Progenitor cell of endocrine pancreas (in vitro differentiated cells): ENCODE measurements around the gene TMEM144. TPM values are rescaled to one million over a fixed set of nuclear protein-coding genes. Genes with fewer than 3 reads are reported as not detected.

ENCODE experiments used
- DNase-seq: peaks from one replicate; pipeline ENCODE4 v3.0.0; 2021; ENCODE audit warnings: low spot score; ENCODE audit not compliant: unreplicated experiment
- H3K27ac Mint-ChIP-seq: 2 replicates; pipeline ENCODE4 v1.8.0; 2021; ENCODE audit warnings: mild to moderate bottlenecking, moderate library complexity, mixed read lengths
- H3K27me3 Mint-ChIP-seq: 2 replicates; pipeline ENCODE4 v1.8.0; 2021; ENCODE audit warnings: mixed read lengths
- H3K36me3 Mint-ChIP-seq: 2 replicates; pipeline ENCODE4 v1.8.0; 2022; ENCODE audit warnings: mixed read lengths; ENCODE audit not compliant: insufficient read depth
- H3K4me1 Mint-ChIP-seq: 2 replicates; pipeline ENCODE4 v1.8.0; 2021; ENCODE audit warnings: low read depth, mixed read lengths
- H3K4me3 Mint-ChIP-seq: 2 replicates; pipeline ENCODE4 v1.8.0; 2021; ENCODE audit warnings: low read depth, mild to moderate bottlenecking, moderate library complexity, mixed read lengths
- H3K9me3 Mint-ChIP-seq: 2 replicates; pipeline ENCODE4 v1.8.0; 2021; ENCODE audit warnings: low read depth, mixed read lengths
- total RNA-seq: library from RNA; stranded (reverse); gene quantifications from 2 replicates; pipeline ENCODE4 v1.2.1, GENCODE V29; 2021
- TF ChIP-seq, protein P1 (sequence below): fragments of 200-600 bp; sonication (generic); IDR thresholded peaks from one replicate; pipeline ENCODE4 v1.5.0; 2021; ENCODE audit warnings: antibody characterized with exemption, mild to moderate bottlenecking; ENCODE audit not compliant: unreplicated experiment

The TMEM144 gene
- total RNA-seq, 1 donor from 2014 or later, result 11.9 TPM

DNA sequence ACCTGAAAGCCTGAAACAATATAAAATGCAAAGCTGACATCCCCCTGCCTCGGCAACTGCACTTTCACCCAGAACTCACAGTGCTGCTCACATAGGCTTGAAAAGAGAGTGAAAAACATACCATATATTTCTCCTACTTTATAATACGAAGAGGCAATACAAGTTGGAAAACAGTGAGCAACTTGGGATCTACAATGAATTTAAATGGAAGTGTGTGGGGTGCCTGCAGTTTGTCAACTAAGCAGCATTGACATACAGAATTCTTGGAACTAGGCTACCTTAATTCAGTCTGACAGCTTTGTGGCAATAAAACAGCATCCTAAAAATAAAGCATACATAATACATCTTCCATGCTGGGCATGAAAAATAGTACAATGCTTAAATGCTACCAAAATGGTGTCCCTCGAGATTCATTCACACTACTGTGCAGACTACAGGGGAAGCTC lies 45.5 kb upstream of the TMEM144 start:
- Mint-ChIP-seq H3K9me3 (no peaks in the 10 kb centered on the region), H3K4me1 (peaks cover 16% of the 10 kb centered on the region), H3K27me3 (no peaks in the 10 kb centered on the region), H3K36me3 (no peaks in the 10 kb centered on the region), H3K4me3 (no peak overlapping the region), H3K27ac (peak overlapping the region; percentile 60)
- no peak for DNase-seq
- TF ChIP-seq, protein P1, sequence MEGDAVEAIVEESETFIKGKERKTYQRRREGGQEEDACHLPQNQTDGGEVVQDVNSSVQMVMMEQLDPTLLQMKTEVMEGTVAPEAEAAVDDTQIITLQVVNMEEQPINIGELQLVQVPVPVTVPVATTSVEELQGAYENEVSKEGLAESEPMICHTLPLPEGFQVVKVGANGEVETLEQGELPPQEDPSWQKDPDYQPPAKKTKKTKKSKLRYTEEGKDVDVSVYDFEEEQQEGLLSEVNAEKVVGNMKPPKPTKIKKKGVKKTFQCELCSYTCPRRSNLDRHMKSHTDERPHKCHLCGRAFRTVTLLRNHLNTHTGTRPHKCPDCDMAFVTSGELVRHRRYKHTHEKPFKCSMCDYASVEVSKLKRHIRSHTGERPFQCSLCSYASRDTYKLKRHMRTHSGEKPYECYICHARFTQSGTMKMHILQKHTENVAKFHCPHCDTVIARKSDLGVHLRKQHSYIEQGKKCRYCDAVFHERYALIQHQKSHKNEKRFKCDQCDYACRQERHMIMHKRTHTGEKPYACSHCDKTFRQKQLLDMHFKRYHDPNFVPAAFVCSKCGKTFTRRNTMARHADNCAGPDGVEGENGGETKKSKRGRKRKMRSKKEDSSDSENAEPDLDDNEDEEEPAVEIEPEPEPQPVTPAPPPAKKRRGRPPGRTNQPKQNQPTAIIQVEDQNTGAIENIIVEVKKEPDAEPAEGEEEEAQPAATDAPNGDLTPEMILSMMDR, result no peak

DNA sequence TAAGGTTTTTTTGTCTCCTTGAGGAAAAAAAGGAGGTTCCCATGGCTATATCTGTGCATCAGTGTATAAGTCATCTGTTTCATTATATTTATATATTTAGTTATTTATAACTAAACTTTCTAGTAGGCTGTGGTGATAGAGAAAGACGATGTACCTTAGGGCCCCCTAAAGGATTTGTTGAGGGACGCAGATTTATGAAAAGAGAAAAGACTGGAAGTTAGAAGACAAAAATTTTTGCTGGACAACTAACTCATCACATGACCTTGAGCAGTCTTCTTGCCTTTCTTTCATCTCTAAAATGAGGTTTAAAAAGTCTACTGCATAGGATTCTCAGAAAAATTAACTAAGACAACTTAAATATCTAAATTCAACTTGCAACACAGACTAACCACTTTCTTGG lies 43.6 kb upstream of the TMEM144 start:
- Mint-ChIP-seq H3K27me3 (no peaks in the 10 kb centered on the region), H3K9me3 (no peaks in the 10 kb centered on the region), H3K4me1 (peaks cover 19% of the 10 kb centered on the region), H3K27ac (no peak overlapping the region), H3K4me3 (no peak overlapping the region), H3K36me3 (peaks cover 2% of the 10 kb centered on the region)
- no peak for DNase-seq
- TF ChIP-seq, protein P1, result no peak

DNA sequence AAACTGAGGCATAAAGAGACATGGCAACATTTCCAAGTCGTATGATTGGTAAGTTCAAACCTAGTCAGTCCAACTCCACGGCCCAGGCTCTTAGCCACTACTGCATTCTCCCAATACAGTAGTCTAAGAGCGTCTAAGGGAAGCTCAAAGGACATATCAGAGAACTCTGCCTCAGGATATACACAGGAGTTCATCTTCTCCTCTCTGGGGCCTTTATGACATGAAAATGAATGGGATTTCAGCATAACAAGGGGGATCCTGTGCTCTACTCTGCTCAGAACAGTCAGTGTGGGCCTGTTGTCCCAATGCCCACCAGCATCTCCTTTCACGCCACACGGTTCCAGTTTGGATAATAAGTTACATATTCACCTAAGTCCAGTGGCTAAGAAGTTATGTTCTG lies 41.7 kb upstream of the TMEM144 start:
- Mint-ChIP-seq H3K27ac (no peak overlapping the region), H3K9me3 (no peaks in the 10 kb centered on the region), H3K27me3 (no peaks in the 10 kb centered on the region), H3K36me3 (peaks cover 2% of the 10 kb centered on the region), H3K4me3 (peak overlapping the region; percentile 67), H3K4me1 (peaks cover 26% of the 10 kb centered on the region)
- DNase-seq, result no peak
- TF ChIP-seq, protein P1, result no peak

DNA sequence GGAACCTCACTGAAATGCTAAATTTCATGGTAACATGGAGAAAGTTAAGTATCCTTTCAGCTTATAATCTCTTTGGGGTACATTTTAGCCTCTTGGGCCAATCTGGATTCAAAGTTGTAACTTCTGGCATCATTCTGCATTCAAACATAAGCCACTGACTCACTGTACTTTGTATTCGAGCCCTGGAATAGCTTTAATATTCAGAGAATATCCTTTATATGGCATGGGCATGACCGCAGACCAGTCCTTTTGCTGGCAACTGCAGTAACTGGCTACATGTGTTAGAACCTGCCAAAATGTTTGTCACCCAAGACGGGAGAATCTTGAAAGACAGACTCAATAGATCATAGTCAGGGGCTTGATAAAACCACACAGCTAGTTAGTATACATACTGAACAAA lies 40.8 kb upstream of the TMEM144 start:
- no peak for DNase-seq
- Mint-ChIP-seq H3K36me3 (peaks cover 2% of the 10 kb centered on the region), H3K4me3 (peak overlapping the region; percentile 67), H3K27me3 (no peaks in the 10 kb centered on the region), H3K4me1 (peaks cover 25% of the 10 kb centered on the region), H3K27ac (no peak overlapping the region), H3K9me3 (no peaks in the 10 kb centered on the region)
- TF ChIP-seq, protein P1, result no peak

DNA sequence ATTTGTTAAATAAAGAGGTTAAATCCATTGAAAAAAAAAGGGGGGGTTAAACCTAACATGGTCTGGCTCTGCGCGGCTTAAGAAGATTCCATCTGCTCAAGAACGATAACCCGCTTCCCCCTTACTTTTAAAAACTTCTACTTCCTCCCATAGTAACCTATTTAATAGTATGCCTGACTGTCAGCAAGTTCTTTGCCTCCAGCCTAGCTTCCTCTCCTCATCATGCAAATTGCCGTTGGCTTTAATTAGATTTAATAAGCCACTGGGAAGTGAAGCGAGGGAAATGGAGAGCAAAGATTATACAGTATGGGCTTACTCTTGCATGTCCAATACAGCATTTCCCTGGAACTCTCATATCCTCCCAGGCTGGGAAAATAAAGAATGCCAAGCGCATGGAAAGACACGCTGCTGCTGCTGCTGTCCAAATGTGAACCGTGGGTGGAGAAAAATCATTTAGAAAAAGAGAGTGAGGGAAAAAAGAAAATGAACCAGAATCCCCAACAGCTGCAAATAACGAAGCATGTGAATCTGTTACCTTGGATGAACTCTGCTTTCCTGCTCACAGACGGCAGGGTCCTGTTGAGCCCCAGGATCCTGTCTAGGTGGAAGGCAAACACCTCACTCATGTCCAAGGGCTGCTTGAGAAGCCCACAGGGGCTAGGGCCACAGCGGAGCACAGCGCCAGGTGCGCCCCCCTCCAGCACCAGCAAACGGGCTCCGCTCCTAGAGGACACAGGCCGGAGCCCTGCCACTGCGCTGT lies 40.2 kb upstream of the TMEM144 start:
- Mint-ChIP-seq H3K27ac (no peak overlapping the region), H3K36me3 (peaks cover 2% of the 10 kb centered on the region), H3K27me3 (no peaks in the 10 kb centered on the region), H3K4me1 (peaks cover 20% of the 10 kb centered on the region), H3K9me3 (no peaks in the 10 kb centered on the region), H3K4me3 (peak overlapping the region; percentile 67)
- TF ChIP-seq, protein P1, result peak; percentile 49
- DNase-seq, result no peak
